Renal cortical epithelial cell (primary cell): ENCODE measurements around the gene PNO1. TPM values are rescaled to one million over a fixed set of nuclear protein-coding genes. Genes with fewer than 3 reads are reported as not detected.

ENCODE experiments used
- DNase-seq: peaks from one replicate; pipeline ENCODE4 v3.0.0-alpha.2; 2011; ENCODE audit warnings: low read depth
- total RNA-seq: library from RNA; depleted of rRNA; stranded (reverse); fragments of >200 nt; gene quantifications from 2 replicates; pipeline ENCODE4 v1.2.3, GENCODE V29; 2014

PNO1 gene
- total RNA-seq, 1 donor from 2014 or later: 12.8 TPM

- no peak for DNase-seq
Observed at GRCh38 chr2:68195096-68195495, 37.4 kb downstream of the PNO1 start.

GRCh38 chr2:68196120-68196716 lies 38.5 kb downstream of the PNO1 start:
- peak; percentile 45 for DNase-seq

- no peak for DNase-seq
Observed at GRCh38 chr2:68200157-68200787, 42.6 kb downstream of the PNO1 start.

- no peak for DNase-seq
Observed at GRCh38 chr2:68203587-68203986, 45.9 kb downstream of the PNO1 start.

GRCh38 chr2:68206793-68207192 lies 49.1 kb downstream of the PNO1 start:
- no peak for DNase-seq

GRCh38 chr2:68214381-68214780 lies 56.7 kb downstream of the PNO1 start:
- DNase-seq: no peak

- DNase-seq: no peak
Observed at GRCh38 chr2:68216454-68217310, 59.0 kb downstream of the PNO1 start.

GRCh38 chr2:68217729-68218128 lies 60.0 kb downstream of the PNO1 start:
- no peak for DNase-seq

- DNase-seq: no peak
Observed at GRCh38 chr2:68218343-68218901, 60.7 kb downstream of the PNO1 start.

- DNase-seq: no peak
Observed at GRCh38 chr2:68222287-68222686, 64.6 kb downstream of the PNO1 start.

- no peak for DNase-seq
Observed at GRCh38 chr2:68223419-68223818, 65.7 kb downstream of the PNO1 start.

- peak; percentile 53 for DNase-seq
Observed at GRCh38 chr2:68225119-68225632, 67.5 kb downstream of the PNO1 start.

Other genes starting within 250 kb of the PNO1 start
- 23.3 and 49.5 TPM in 2 replicates for gene C1D, start 94.9 kb upstream of the PNO1 start, total RNA-seq
- 27.6 and 52.9 TPM in 2 replicates for gene PPP3R1, start 94.6 kb downstream of the PNO1 start, total RNA-seq
- 1.6 and 2.9 TPM in 2 replicates for gene CNRIP1, start 162.1 kb downstream of the PNO1 start, total RNA-seq
- gene PLEK, start 207.4 kb downstream of the PNO1 start, total RNA-seq: 0.65 TPM in 1 of 2 replicates, not detected in the other